Middle frontal gyrus (tissue), 1 donor: ENCODE results near the gene HPCAL1.

Source experiments
- DNase-seq: peaks from one replicate; pipeline ENCODE4 v3.0.0-alpha.2; 2015; ENCODE audit warnings: low spot score; ENCODE audit errors: extremely low spot score

The HPCAL1 gene

GRCh38 chr2:10335046-10335840, 32.5 kb downstream of the HPCAL1 start:
- DNase-seq = no peak

DNA sequence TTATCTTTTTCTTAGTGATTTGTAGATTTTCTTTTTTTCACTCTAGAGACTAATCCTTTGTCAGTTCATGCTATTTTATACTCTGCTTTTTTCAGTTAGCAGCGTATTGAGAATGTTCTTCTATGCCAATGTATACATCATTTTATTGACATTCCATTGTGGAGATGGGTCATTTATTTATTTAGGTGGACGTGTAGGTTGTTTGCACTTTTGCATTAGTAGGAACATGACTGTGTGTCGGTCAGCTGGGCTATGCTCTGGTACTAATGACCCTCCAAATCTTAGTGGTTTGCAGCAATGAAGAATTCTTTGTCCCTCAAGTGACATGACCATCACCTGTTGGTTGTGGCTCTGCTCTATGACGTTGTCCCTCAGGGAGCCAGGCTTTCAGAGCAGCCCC, 33.6 kb downstream of the HPCAL1 start:
- DNase-seq = no peak

DNA sequence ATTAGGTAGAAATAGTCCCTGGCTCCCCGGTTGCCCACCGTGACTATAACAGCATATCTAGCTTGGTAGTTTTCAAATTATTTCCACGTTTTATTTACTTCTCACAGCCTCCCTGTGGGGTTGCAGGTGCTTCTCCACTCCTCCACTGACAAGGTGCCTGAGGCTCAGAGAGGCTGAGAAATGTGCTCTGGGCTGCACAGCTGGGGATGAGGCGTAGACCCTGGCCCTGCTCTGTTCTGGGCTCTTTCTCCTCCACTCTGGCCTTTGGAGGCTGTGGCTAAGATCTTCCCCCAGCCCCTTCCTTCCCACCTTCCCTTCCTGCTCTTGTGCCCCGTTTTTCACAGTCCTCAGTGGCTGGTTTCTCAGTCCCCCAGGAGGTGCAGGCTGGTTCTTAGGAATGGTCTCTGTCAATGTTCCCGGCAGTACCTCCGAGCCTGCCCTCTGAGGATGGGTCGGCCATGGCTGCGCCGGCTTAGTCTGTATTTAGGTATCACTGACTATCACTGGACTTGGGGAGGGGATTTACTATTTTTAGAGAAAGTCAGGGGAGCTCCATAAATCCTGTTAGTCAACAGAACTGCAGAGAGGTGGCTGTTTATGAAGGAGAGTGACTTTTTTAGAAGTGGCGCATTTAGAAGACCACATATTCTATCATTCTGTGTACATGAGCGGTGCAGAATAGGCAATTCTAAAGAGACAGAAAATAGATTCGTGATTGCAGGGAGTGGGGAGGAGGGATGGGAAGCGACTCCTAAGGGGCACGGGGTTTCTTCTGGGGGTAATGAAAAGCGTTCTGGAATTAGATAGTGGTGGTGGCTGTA, 35.0 kb downstream of the HPCAL1 start:
- DNase-seq = no peak

GRCh38 chr2:10338270-10339188, 35.8 kb downstream of the HPCAL1 start:
- DNase-seq = no peak

DNA sequence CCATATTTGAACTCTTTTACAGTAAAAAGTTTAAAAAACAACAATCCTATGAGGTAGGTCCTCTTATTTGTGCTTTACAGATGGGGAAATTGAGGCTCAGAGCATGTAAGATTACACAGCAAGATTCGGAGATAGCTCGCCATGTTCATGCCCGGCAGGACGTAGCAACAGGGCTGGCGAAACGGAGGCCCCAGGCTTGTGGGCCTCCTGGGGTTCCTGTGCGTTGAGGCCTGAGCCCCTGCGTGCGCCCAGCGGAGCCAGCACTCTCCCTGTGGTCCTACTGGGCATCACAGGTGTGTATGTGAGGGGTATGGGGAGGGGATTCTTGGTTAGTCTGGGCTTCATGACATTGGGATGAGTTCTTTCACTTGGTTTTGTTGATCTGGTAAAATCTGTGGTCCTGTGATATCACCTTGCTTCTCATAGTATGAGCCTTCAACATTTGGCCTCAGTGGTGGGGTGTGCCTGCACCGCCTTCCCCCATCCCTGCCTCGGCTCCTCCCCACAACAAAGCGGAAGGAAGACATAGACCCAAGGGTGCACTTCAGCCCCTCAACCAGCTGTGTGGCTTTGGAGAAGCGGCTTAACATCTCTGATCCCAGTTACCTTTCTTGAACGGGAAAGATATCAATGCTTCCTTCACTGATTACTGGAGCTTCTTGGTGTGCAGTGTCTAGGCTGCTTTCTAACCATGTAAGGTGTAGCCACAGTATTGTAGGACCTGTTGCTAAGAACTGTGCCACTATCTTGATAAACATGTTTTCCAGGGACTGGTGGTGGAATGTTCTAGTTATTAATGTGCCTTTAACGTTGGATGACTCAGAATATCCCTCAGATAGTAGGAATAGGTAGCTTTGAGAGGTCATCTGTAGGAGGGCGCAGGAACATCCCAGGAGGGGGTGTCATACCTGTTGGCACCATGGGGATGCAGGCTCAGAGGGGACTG, 37.2 kb downstream of the HPCAL1 start:
- no peak for DNase-seq

GRCh38 chr2:10340593-10340975, 37.9 kb downstream of the HPCAL1 start:
- no peak for DNase-seq

DNA sequence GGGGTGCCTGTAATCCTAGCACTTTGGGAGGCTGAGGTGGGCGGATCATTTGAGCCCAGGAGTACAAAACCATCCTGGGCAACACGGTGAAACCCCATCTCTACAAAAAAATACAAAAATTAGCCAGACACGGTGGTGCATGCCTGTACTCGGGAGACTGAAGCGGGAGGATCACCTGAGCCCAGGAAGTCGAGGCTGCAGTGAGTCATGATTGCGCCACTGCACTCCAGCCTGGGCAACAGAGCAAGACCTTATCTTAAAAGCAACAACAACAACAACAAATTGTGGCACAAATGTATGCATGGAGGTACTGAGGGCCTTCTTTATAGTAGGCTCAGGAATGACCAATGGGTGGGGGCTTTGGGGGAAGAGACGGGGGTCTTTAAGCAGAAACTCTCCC, 38.5 kb downstream of the HPCAL1 start:
- DNase-seq = no peak

DNA sequence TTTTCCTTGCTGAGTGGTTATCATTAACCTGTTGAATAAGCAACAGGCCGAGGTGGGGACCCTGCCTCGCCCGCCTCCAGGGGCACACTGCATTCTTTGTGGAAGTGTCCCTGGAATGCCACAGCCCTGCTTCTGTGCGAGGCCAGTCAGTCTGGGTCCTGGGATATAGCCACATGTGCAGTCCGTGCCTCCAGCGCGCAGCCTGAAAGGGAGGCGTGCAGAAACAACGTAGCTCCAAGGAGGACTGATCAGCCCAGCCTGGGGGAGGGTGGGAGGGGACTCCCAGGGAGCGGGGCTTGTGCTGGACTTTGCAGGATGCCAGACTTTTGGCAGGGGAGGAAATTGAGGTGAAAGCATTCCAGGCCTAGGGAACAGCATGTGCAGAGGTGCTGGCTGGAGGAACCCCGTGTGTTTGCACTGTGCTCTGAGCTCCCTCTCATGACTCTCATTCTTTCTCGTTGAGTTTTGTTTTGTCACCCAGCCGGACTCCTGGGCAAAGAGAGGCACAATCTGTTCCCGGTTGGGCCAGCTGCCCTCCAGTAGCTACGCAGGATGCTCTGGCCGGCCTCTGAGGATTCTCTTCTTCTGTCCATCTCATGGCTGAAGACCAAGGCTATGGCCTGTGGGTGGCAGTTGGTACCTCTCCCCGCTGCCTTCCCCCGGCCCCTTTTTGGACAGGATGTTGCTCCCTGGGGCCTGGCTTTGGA, 39.7 kb downstream of the HPCAL1 start:
- no peak for DNase-seq

DNA sequence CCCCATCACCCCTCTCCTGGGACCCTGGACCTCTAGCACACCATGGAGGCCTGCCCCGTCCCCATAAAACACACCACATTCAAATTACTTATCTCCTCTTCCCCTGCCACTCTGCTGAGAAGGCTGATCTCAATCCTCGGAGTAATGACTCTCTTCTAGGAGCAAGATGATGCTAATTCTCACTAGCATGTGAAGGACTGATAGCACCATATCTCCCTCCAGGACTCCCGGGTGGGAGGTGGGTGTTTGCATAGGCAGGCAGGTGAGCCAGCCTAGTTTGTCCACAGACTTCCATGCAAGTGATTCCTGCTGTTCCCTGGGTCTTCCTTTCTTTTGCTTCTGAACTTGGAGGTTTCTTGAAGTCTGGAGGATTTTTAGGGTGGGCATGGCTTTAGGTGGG, 40.5 kb downstream of the HPCAL1 start:
- DNase-seq = no peak

DNA sequence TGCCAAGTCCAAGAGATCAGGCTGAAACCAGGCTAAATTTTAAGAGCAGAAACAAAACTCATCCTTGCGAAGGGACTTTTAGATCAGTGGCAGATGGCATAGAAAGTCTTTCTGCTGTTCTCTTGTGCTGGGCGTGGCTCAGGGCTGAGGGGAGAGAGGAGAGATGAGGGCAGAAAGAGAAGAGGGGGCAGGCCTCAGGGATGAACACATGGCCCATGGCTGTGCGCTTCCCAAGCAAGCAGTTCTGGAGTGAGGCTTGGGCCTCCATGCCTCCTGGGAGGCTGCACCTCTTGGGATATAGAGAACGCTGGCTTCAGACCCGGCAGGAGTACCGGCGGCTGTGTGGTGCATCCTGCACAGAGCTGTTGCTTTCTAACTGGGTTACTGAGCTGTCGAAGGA, 41.0 kb downstream of the HPCAL1 start:
- no peak for DNase-seq

DNA sequence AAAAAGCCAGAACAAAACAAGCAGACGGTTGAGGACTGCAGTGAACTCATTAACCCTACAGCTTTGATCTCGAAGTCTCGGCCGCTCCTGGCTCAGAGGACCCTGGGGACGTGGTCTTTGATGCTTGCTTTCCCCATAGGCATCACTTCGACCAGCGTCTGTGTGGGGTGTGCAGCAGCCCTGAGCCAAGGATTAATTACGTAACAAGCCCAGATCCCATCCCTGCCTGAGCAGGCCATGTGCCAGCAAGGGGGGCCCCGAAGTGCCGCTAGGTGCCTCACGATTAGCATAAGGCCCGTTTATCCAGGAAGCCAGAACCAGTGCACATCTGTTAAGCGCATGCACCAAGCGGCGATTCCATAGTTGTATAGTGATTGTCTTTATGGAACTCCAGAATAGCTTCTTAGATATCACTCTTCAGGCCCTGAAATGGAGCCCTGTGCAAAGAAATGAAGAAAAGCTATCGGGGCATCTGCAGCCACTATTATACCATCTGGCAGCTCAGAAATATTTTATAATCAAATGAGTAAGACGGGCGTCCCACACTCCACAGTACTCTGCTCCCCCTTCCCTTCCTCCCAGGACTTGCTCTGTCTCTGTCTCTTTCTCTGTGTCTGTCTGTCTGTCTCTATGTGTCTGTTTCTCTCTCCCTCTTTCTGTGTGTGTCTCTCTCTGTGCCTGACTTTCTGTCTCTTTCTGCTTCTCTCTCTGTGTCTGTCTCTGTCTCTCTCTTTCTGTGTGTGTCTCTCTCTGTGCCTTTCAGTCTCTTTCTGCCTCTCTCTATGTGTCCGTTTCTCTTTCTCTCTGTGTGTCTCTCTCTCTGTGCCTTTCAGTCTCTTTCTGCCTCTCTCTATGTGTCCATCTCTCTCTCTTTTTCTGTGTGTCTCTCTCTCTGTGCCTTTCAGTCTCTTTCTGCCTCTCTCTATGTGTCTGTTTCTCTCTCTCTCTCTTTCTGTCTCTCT, 41.7 kb downstream of the HPCAL1 start:
- DNase-seq = no peak

DNA sequence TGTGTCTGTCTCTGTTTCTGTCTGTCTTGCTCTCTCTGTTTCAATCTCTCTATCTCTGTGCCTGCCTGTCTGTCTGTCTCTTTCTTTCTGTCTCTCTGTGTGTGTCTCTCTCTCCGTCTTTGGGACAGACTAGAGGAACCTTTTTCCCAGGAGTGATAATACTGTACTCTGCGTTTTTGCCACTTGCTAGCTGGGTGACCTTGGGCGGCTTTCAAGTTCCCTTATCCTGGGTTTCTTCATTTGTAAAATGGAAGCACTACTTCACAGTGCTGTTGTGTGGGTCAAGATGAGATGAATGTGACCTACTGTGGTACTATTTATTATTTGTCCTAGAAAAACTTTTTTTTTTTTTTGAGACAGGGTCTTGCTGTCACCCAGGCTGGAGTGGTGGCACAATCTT, 42.4 kb downstream of the HPCAL1 start:
- DNase-seq = no peak

GRCh38 chr2:10345813-10346212, 43.1 kb downstream of the HPCAL1 start:
- DNase-seq = no peak

DNA sequence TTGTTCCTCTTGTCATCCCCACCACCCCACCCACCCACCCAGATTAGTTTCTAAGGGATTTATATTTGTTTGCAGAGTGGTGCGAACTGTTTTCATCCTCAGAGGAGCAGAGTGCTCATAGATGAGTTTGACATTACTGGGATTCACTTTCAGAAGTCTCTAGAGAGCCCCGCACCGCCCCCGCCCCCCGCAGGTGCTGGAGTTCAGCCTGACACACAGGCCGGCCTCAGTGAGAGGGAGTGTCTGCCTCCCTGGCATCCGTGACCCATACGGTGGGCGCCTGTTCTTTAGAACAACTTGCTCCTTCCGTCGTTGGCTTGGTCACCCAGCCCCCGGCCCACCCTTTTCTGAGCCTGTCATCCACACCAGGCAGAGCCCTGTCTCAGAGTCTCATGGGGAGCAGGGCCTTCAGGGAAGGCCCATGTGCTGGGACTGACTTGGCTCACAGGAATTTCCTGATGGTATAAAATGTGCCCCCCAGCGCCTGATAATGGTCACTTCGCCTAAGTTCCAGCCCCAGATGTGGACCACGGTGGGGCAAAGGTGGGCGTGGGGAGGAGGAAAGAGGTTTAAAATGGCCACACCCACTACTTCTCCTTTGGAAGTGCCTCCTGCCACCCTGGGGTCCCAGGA, 44.3 kb downstream of the HPCAL1 start:
- DNase-seq = no peak

GRCh38 chr2:10347562-10347948, 44.9 kb downstream of the HPCAL1 start:
- DNase-seq = no peak

DNA sequence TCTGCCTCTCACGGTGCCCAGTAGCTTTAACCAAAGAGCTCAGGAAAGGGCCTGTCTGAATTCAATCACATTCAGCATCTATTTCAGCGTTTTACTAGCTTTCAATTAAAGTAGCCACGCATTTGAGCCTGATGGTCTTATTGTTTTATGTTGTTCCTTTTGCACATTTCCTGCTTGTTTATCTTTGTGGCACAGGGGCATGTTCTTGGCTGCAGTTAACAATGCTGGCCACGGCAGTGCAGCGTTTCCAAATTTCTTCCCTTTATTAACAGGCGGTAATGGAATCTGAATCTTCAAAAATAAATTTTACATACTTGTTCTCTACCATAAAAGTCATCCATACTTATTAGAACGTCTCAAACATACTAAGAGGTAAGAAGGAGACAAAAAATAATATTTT, 46.2 kb downstream of the HPCAL1 start:
- no peak for DNase-seq

- DNase-seq = no peak
Measured at GRCh38 chr2:10350761-10351160, 48.1 kb downstream of the HPCAL1 start.

DNA sequence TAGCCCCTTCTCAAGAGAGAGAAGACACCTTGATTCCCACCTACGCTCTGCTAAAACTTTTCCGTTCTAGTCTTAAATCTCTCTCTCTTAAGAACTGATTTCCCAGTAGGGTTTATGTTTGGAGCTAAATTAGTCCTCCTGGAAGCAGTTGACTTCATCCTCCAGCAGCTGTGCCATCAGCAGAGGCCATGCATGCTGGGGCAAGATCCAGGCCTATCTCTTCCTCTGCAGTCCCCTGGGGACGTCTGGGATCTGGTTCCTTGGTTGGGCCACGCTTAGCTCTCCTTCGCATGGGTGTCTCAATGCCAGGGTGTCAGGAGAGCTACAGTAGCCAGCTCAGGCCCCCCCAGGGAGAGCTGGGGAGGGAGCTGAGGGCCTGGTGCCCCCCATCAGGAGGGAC, 49.7 kb downstream of the HPCAL1 start:
- no peak for DNase-seq
